ENCODE measurements around the gene UBE2I.

Gene UBE2I

DNA sequence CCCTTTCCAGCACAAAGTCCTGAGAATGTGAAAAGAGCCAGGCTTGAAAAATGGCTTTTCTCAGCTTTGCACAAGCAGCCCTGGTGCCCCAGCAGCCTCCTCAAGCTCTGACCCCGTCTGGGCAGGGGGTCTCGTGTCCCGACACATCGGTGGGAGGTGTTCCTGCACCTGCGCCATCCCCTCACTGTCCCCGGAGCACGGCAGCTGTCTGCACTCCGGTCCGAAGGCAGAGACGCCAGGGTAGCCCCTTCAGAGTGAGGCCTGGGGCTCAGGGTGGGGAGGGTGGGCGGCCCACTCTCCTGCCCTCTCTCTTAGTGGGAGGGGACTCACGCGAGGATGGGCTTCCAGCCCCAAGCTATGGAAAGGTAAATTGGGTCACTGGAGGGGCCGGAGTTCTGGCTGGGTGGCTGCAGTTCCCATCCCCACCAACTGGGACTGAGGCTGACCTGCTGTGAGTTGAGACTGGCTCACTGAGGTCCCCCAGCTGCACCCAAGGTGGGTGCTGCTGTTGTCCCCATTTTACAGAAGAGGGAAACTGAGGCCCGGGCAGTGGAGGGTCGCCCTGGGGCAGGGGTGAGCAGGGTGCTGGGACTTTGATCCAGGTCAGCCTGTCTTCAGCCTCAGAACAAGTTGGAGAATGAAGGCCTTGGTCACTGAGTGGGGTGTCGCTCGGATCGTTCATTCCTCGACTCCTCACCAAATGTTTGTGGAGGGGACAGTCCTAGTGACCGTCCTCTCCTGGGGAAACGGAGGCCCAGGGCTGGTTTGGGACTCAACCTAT, 21.7 kb downstream of the UBE2I start:
- no peak for DNase-seq (ENCODE audit: low read depth)

DNA sequence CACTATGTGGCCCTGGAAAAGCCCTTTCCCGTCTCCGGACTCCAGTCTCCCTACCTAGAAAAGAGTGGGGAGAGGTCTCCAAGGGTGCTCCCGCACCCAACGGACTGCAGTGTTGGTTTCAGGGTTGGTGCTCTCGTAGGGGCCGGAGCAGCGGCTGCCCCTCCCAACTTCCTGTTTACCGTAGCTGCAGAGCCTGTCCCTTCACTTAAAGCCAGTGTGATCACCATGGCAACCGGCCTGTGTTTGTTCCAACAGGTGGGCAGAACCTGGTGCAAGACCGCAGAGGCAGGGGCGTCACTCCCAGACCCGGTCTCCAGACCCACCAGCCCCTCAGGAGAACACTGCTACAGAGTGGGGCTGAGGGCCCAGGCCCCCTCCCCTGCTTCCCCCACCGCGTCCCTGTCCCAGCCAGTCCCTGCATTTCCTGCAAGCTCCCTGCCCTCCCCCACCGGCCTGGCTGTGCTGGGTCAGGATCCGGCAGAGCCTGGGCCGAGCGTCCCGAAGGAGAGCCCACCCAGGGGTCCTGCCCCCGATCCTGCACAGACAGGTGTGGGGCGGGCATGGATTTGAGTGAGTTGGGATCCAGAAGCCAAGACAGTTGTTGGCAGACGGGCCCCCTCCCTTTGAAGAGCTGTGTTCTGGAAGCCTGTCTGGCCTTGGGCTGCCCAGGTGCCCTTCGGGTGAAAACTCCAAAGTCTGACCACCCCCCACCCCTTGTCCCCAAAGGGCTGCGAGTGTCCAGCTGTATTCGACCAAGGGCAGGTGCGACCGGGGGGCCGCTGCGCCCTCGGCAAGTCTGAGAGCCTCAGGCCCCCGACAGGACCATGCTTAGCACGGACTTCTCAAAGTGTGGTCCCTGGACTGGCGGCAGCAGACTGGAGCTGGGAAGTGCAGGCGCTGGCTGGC, 22.5 kb downstream of the UBE2I start:
- DNase-seq (ENCODE audit: low read depth): no peak

DNA sequence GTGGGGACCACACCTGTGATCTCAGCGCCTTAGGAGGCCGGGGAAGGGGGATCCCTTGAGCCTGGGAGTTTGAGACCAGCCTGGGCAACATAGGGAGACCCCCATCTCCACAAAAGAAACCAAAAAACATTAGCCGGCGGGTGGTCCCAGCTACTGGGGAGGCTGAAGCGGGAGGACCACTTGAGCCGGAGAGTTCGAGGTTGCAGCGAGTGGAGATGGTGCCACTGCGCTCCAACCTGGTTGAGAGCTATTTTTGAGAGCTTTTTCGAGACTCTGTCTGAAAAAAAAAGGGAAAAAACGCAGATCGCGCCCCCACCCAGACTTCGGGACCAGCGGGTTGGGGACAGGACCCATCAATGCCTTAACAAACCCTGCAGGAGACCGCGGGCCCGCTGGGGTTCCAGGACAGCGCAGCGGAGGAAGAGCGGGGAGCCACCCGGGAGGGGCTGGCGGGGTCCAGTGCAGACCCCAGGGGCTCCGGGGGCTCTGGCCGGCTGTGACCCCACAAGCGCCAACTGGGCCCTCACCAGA, 23.2 kb downstream of the UBE2I start:
- DNase-seq (ENCODE audit: low read depth): no peak

DNA sequence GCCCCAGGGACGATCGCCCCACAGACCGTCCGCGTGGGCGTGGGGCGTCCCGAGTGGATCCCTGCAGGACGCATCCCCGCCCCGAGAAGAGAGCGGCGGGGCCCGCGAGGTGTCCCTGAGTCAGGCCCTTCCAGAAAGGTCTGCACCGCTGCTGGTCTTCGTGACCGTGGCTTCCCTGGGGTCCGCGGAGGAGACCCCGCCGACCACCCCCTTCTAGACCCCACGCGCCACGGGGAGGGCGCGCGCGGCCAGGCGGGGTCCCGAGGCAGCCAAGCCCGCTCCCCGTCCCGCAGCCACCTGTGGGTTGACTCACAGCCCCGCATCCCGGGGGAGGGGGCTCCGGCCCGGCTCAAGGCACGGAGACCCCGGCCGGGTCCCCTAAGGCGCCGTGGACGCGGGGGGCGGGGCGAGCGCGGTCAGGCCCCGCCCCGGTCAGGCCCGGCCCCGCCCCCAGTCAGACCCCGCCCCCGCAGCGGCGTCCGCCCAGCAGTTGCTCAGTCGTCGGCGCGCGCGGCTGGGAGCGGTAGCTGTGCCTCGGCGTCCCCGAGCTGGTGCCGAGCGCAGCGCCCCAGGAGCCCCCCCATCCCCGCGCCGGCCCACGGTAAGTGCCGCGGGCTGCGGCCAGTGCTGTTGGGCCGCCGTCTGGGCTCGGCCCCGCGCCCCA, 23.8 kb downstream of the UBE2I start, which contains the start of gene BAIAP3:
Gene BAIAP3 (plus strand): TSS at position 497 of the 664 bp plus-strand sequence. CDS start 4,905 bp downstream, outside the sequence.
- DNase-seq (ENCODE audit: low read depth): peak; percentile 35

DNA sequence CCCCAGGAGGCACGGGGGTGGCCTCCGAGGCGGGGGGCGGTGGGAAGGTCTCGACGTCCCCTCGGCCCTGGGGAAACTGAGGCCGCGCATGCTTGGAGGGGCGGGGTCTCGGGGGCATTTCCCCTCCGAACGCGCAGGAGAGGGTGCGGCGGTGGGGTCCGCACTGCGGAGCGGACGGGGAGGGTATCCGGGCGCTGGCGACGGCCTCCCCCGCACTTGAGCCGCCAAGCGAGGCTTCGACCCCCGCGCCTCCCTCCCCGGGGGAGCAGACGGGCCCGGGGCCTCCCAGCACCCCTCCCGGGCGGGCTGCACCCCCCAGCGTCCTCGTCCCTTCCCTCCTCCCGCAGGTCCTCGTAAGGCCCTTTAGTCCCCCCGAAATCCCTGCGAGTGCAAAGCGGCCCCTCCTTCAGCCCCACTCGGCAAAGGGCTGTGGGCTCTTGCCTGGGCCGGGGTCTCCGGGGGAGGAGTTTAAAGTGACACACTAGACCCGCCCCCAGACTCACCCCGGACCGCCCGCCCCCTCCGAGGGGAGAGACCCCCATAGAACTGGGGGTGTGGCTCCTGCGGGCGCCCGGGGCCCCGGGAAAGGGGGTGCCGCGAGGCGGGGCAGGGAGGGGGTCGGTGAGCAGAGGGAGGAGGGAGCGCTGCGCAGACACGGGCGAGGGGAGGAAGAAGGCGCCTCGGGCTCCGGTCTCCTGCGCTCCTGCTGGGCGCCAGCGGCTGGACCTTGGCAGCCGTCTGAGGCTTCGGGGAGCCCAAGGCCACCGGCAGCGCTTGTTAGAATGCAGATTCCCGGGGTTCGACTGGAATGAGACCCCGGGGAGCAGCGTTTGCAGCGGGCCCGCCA, 24.6 kb downstream of the UBE2I start:
- DNase-seq (ENCODE audit: low read depth): no peak

DNA sequence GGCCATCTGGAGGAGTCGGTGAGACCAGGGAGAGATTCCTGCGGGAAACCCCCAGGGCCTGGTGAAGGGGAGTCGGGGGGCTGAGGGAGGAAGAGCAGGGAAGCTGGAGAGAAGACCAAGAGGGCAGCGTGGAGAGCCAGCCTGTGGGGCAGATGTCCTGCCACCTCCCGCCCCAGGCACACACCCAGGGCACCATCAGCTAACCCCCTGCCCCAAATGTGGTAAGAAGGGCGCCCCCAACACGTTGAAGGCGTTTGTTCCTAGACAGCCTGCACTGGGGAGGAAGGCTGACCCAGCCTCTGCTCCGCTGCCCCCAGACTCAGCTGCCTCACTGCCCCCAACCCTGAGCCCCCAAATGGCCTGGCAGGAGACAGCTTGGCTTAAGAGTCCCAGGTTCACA, 25.3 kb downstream of the UBE2I start:
- no peak for DNase-seq (ENCODE audit: low read depth)

DNA sequence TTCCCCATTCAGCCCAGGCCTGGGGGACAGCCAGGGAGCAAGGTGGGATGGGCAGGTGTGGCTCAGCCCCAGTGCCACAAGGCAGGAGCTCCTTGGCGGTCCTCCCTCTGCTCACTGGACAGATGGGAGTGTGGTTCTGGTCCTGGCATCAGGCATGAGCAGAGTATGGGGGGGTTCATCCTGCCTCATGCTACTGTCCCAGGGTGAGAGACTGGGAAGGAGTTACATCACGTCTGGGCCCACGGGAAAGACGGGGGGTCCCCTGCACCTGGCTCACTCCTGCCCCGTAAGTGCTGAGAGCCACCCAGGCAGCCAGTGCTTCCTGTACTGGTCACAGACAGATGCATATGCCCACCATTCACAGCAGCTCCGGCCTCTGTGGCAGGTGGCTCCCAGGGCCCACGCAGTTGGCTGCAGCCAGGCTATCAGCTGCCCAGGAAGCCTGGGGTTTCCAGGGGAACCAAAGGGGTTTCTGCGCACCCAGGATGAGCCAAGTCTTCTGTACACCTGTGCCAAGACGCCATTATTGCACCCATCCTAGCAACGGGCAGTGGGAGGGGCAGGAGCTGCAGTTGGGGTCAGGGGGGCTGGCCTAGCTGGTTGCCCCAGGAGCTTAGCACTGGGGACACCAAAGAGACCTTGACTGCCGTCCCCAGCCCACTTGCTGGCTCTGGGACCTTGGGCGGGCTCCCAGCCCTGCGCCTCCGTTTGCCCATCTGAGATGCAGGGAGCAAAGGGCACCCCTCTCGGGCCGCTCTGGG, 26.0 kb downstream of the UBE2I start:
- no peak for DNase-seq (ENCODE audit: low read depth)

DNA sequence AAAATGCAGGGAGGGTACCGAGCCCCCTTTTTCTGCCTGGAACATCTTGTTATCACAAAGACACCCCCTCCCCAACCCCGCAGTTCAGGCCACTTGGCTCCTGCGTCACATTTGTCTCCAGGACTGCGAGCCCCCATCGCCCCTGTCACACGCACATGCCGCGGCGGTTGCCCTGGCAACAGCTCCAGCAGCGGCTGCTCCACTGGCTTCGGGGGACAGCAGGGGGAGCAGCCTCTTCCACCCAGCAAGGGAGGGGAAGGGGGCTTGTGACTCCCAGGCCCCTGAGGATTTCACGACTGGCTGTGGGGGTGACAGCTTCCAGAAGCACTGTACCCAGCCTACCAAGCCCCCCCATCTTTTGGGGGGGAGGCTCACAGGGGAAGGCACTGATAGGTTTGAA, 26.6 kb downstream of the UBE2I start:
- no peak for DNase-seq (ENCODE audit: low read depth)

DNA sequence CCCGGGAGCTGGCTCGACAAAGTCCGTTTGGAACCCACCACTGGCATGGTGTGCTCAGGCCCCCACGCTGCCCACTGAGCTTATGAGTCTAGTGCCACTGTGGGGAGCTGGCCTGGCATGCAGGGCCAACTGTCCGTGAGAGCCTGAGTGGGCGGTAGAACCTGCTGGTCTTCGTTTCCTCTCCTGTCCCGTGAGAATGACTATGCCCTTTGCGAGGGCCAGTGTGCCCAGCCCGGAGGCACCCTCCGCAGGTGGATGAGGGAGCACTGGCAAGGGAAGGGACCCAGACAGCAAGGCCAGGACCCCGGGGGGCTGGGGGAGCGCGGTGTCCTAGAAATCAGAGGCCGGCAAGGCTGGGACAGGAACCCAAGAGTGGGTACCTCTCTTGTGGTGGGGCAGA, 27.2 kb downstream of the UBE2I start:
- DNase-seq (ENCODE audit: low read depth): no peak

DNA sequence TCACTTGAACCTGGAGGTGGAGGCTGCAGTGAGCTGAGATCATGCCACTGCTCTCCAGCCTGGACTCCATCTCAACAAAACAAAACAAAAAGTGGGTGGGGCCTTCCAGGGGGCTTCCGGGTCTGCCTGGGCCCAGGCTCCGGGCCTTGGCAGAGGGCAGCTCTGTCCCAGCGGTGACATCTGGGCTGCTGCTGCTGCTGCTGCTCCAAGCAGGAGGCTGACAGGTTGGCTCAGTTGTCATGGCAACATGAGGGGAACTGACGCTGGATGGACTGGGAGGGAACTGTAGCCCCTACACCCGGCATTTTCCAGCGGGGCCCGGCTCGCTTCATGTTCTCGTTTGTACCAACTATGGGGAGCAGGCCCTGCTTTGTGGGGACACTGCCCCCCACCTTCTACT, 28.1 kb downstream of the UBE2I start:
- no peak for DNase-seq (ENCODE audit: low read depth)

DNA sequence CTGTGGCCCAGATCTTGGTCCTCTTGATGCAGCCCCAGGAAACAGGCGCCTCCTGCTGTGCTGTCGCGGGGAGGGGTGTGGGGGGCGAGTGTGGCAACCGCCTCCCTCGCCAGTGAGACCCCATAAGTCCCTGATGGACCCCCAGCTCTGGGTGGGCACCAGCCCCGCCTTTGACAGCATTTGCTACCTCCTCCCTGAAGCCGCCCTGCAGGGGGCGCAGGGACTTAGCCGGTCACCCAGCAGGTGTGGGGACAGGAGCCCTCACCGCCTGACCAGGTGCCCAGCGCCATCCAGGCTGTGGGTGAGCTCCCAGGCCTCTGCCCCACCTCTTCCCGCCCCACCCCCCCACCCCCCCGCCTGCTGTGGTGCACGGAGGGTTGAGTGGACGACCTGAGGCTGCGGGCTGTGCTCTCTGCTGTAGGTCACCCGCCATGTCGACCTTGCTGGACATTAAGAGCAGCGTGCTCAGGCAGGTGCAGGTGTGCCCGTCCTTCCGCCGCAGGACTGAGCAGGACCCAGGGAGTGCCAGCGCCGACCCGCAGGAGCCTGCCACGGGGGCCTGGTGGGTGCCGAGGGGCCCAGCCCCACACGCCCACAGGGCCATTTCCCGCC, 28.8 kb downstream of the UBE2I start:
- no peak for DNase-seq (ENCODE audit: low read depth)

DNA sequence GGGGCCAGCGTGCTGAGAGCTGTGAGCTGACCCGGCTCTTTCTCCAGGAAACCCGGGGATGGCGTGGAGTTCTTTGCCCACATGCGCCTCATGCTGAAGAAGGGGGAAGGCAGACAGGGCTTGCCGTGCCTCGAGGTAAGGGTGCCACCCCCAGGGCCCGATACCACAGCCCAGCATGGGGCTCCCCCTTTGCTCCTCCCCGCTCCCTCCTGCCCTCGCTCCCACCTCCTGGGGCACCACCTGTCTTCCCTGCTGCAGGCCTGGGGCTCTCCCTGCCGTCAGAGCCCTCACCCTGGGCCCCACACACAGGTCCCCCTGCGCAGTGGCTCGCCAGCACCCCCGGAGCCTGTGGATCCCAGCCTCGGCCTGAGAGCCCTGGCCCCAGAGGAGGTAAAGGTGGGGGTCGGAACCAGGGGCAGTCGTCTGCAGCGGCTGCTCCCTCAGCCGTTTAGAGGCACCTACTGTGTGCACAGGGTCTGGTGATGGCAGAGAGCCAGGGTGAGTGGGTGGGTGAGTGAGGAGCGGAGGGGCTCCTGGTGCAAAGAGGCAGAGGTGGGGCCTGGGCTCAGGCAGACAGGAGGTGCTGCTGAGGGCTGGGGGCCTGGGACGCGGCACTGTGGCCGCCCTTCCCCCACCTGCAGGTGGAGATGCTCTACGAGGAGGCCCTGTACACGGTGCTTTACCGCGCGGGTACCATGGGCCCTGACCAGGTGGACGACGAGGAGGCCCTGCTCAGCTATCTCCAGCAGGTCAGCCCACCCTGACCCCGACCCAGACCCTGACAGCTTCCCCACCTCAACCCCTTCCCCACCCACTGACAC, 29.6 kb downstream of the UBE2I start:
- DNase-seq (ENCODE audit: low read depth): no peak

DNA sequence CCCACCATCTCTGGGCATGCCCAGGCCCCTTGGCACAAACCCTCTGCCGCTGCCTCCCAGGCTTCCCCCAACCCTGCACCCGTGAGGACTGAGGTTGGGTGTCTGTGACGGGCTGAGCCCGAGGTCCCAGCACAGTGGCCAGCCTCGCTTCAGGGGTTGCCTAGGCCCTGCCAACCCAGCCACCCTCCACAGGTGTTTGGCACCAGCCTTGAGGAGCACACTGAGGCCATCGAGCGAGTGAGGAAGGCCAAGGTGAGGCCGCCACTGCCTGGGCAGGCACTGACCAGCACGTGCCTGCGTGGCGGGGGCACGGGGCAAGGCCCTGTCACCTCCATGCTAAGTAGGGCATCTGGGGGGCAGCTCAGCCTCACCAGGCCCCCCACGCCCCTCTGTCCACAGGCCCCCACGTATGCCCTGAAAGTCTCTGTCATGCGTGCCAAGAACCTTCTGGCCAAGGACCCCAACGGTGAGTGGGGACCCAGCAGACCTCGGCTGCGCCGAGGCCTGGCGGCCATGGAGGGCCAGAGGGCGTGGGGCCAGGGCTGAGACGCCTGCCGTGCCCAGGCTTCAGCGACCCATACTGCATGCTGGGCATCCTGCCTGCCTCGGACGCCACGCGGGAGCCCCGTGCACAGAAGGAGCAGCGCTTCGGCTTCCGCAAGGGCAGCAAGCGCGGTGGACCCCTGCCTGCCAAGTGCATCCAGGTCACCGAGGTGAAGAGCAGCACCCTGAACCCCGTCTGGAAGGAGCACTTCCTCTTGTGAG, 31.5 kb downstream of the UBE2I start:
- no peak for DNase-seq (ENCODE audit: low read depth)

DNA sequence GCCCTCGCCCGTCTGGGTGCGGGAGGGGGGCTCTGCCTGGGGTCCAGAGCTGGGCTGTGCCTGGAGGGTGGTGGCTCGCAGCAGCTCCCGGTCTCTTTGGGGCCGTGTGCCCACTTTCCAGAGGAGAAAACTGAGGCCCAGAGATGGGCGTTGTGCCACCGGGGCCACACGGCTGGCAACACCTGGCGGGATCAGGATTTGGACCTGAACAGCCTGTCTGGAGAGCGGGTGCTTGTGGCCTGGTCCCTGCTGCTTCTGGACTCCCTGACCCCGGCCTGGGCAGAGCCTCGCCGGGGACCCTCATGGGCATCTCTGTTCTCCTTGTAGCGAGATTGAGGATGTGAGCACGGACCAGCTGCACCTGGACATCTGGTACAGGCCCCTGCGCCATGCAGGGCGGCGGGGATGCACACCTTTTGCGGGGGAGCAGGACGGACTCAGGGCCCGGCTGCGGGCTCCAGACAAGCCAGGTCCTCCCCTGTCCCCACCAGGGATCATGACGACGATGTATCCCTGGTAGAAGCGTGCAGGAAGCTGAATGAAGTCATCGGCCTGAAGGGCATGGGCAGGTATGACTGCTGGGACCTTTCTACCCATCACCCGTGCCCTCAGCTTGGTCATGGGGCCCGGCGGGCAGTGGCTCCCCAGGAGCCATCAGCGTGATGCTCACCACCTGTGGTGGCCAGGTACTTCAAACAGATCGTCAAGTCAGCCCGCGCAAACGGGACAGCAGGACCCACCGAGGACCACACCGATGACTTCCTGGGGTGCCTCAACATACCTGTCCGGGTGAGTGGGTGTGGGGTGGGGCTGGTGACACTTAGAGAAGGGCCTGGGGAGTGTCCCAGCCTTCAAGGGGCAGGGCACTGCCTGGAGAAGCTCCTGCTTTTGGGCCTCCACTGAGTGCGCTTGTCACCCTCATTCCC, 32.3 kb downstream of the UBE2I start:
- DNase-seq (ENCODE audit: low read depth): no peak

DNA sequence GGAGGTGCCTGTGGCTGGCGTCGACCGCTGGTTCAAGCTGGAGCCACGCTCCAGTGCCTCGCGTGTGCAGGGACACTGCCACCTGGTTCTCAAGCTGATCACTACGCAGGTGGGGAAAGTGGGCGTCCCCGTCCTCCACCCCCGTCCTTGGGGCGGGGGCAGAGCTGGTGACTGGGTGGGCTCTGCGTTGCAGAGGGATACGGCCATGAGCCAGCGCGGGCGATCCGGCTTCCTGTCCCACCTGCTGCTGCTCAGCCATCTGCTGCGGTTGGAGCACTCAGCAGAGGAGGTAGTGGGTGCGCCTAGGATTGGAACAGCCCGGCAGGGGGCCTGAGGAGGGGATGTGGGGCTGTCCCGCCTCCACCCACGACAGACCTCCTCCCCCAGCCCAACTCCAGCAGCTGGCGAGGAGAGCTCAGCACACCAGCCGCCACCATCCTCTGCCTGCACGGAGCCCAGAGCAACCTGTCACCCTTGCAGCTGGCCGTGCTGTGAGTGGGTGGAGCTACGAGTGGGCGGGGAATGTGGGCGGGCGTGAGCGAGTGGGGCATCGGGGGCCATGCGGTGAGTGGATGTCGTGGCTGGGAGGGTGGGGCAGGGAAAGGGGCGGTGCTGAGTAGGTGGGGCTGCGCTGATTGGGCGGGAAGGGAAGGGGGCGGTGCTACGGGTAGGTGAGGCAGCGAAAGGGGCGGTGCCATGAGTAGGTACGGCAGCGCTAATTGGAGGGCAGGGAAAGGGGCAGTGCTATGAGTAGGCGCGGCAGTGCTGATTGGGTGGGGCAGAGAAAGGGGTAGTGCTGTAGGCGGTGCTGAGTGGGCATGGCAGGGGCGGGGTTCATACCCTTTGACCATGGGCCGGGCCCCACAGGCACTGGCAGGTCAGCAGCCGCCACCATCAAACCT, 33.3 kb downstream of the UBE2I start:
- peak; percentile 90 for DNase-seq (ENCODE audit: low read depth)

Data from activated gamma-delta T cell treated with anti-CD3 and anti-CD28 coated beads, Interleukin-2, amount 50 U/mL, for 16 hours (primary cell).